WTC11 (cell line): Measurements from ENCODE around the gene TMEM63C.

Source experiments
- CREM ChIP-seq: sonication (generic); formaldehyde crosslinking; IDR thresholded peaks from 2 replicates; pipeline ENCODE4 v1.8.1; 2022; ENCODE audit warnings: mild to moderate bottlenecking, missing genetic modification reagents, moderate library complexity
- CTCF ChIP-seq: fragments of 200-600 bp; IDR thresholded peaks from 2 replicates; pipeline ENCODE4 v1.8.0; 2022; ENCODE audit warnings: antibody characterized with exemption
- E2F4 ChIP-seq: sonication (generic); formaldehyde crosslinking; IDR thresholded peaks from 2 replicates; pipeline ENCODE4 v1.8.1; 2022; ENCODE audit warnings: low read depth, mild to moderate bottlenecking, moderate library complexity, missing genetic modification reagents, borderline replicate concordance
- ELF4 ChIP-seq: sonication (generic); formaldehyde crosslinking; IDR thresholded peaks from 2 replicates; pipeline ENCODE4 v1.8.1; 2022; ENCODE audit warnings: low read depth, mild to moderate bottlenecking, moderate library complexity, missing genetic modification reagents
- FOXP1 ChIP-seq: sonication (generic); formaldehyde crosslinking; IDR thresholded peaks from 2 replicates; pipeline ENCODE4 v1.8.0; 2022; ENCODE audit warnings: missing genetic modification reagents, mild to moderate bottlenecking, moderate library complexity, borderline replicate concordance
- KAT7 ChIP-seq: sonication (generic); formaldehyde crosslinking; IDR thresholded peaks from 2 replicates; pipeline ENCODE4 v1.8.1; 2023; ENCODE audit warnings: missing genetic modification reagents, mild to moderate bottlenecking, borderline replicate concordance
- PREB ChIP-seq: sonication (generic); formaldehyde crosslinking; IDR thresholded peaks from 2 replicates; pipeline ENCODE4 v1.8.1; 2022; ENCODE audit warnings: mild to moderate bottlenecking, missing genetic modification reagents, moderate library complexity, borderline replicate concordance
- TEAD4 ChIP-seq: sonication (generic); formaldehyde crosslinking; IDR thresholded peaks from 2 replicates; pipeline ENCODE4 v1.8.0; 2022; ENCODE audit warnings: mild to moderate bottlenecking, missing genetic modification reagents
- ZNF512 ChIP-seq: sonication (generic); formaldehyde crosslinking; IDR thresholded peaks from 2 replicates; pipeline ENCODE4 v1.8.1; 2022; ENCODE audit warnings: missing genetic modification reagents, borderline replicate concordance

- TF ChIP-seq CTCF (no peak), PREB (CRISPR knock-in tag) (no peak), KAT7 (CRISPR knock-in tag) (no peak), FOXP1 (CRISPR knock-in tag) (no peak), ELF4 (CRISPR knock-in tag) (no peak), TEAD4 (CRISPR knock-in tag) (no peak), ZNF512 (CRISPR knock-in tag) (no peak), CREM (no peak), E2F4 (no peak)
Measured at GRCh38 chr14:77204907-77205306, 23.3 kb downstream of the TMEM63C start.
